Measurements from ENCODE around the gene COG5. TPM values are rescaled to one million over a fixed set of nuclear protein-coding genes. Genes with fewer than 3 reads are reported as not detected.
A peak's percentile ranks its signal among the peaks of the same experiment; 100 is the strongest.

The COG5 gene
- polyA plus RNA-seq, 3 donors, result 12.7 to 29.0 (median 28.1) TPM

DNA sequence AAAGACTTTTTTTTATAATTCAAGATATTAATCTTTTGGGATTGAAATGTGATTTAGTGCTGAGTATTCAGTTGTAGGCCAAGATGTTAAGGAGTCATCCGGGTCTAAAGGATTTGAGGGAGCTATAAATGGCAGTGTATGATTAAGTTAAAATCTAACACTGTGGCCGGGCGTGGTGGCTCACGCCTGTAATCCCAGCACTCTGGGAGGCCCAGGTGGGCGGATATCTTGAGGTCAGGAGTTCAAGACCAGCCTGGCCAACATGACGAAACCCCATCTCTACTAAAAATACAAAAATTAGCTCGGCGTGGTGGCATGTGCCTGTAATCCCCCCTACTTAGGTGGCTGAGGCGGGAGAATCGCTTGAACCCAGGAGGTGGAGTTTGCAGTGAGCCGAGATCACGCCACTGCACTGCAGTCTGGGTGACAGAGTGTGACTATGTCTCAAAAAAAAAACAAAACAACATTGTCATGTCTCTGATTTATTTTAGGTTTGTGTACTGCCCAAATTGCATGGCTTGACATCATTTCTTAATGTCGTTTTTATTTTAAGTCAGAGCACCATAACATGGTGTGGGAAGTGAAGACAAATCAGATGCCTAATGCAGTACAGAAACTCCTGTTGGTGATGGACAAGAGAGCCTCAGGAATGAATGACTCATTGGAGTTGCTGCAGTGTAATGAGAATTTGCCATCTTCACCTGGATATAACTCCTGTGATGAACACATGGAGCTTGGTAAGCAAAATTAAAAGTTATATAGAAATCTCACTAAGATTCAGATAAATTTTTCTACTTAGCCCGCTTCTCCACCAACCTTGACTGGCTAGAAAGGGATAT, 384.2 kb downstream of the COG5 start:
- H3K4me1 ChIP-seq (ENCODE audit: control insufficient read depth in 1 of 2, insufficient read depth in 2 of 2, low read length in 2 of 2), result peaks cover 0 to under 1% of the 10 kb centered on the region in 2 donors
- peaks cover 2% of the 10 kb centered on the region for H3K4me1 Mint-ChIP-seq
- H3K4me2 ChIP-seq (replicated peaks; ENCODE audit: extremely low read depth, low read length, poor library complexity, severe bottlenecking), result no peak overlapping the region
- no peaks in the 10 kb centered on the region for H3K27me3 Mint-ChIP-seq (ENCODE audit: low read depth in 3 of 3)
- peaks cover 0 to 3% (median 0%) of the 10 kb centered on the region in 7 donors for H3K9me3 Mint-ChIP-seq
- TF ChIP-seq, protein P1, sequence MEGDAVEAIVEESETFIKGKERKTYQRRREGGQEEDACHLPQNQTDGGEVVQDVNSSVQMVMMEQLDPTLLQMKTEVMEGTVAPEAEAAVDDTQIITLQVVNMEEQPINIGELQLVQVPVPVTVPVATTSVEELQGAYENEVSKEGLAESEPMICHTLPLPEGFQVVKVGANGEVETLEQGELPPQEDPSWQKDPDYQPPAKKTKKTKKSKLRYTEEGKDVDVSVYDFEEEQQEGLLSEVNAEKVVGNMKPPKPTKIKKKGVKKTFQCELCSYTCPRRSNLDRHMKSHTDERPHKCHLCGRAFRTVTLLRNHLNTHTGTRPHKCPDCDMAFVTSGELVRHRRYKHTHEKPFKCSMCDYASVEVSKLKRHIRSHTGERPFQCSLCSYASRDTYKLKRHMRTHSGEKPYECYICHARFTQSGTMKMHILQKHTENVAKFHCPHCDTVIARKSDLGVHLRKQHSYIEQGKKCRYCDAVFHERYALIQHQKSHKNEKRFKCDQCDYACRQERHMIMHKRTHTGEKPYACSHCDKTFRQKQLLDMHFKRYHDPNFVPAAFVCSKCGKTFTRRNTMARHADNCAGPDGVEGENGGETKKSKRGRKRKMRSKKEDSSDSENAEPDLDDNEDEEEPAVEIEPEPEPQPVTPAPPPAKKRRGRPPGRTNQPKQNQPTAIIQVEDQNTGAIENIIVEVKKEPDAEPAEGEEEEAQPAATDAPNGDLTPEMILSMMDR (IDR thresholded peaks at IDR 0.05), result no peak
- intact Hi-C loops (cut with micrococcal nuclease), result no loop called here
- no peak for DNase-seq
- H3K27ac Mint-ChIP-seq, result peak overlapping the region in 4 of 7 donors; percentile 10 to 61 (median 20)
- H3K27ac ChIP-seq (ENCODE audit: low read depth in 1 of 2, low read length in 2 of 2), result no peak overlapping the region
- no peak overlapping the region for H3K4me3 Mint-ChIP-seq
- H4K20me1 ChIP-seq (ENCODE audit: insufficient read depth, low read length), result peaks cover 93% of the 10 kb centered on the region
- peaks cover 42 to 53% of the 10 kb centered on the region in 2 donors for H3K36me3 ChIP-seq (replicated peaks in 1 of 2; ENCODE audit: control insufficient read depth in 1 of 2, insufficient read depth in 2 of 2, low read length in 2 of 2)
- no peaks in the 10 kb centered on the region for H3K27me3 ChIP-seq (ENCODE audit: control insufficient read depth in 2 of 2, insufficient read depth in 2 of 2, low read length in 2 of 2)
- 100% methylated on average over 2 of the region's 14 CpGs for WGBS (ENCODE audit: insufficient coverage)
- no peak overlapping the region for H2AFZ ChIP-seq (ENCODE audit: insufficient read depth, low read depth, low read length, poor library complexity, severe bottlenecking)
- no peak overlapping the region for H3K4me3 ChIP-seq (replicated peaks in 1 of 3; ENCODE audit: low read depth in 2 of 3, low read length in 3 of 3)
- peaks cover 59% of the 10 kb centered on the region for H3K79me2 ChIP-seq (ENCODE audit: insufficient read depth, low read length)
- H3K9ac ChIP-seq (ENCODE audit: insufficient read depth, low read length, poor library complexity, severe bottlenecking), result no peak overlapping the region
- H3K36me3 Mint-ChIP-seq, result peaks cover 35 to 53% of the 10 kb centered on the region in 2 donors
- H3K9me3 ChIP-seq (replicated peaks in 1 of 2; ENCODE audit: control insufficient read depth in 1 of 2, insufficient read depth in 1 of 2, low read length in 2 of 2), result no peaks in the 10 kb centered on the region

DNA sequence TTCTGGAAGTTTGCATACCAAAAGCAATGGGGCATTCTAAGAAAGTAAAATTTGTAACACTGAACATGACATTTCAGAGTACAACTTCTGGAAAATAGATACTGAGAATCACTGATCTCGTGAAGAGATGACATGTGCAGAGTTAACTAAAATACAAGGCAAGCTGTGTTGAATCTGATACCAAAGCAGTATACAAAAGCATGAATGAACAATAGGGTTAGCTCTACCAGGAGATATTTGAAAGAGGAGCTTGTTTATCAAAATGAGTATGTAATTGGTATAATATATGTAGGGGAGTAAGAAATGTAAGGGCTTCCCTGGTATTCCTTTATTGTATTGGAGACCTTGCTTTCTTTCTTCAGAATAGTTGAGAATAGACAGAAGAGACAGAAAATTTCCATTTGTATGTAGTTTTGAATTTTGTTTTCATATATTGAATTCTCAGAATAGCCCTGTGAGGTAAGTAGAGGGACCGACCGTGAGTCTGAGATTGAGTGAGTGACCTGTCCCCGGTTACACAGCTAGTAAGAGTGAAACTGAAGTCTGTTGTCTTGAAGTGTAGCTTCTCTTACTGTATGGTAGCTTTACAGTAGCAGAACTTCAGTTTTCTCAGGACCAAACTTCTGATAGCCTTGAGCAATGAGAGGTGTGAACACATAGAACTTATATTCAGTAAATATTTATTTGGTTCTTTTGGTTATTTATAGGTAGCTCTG, 389.9 kb downstream of the COG5 start:
- Histone ChIP-seq H3K9ac (ENCODE audit: insufficient read depth, low read length, poor library complexity, severe bottlenecking) (no peak overlapping the region), H4K20me1 (ENCODE audit: insufficient read depth, low read length) (peaks cover 89% of the 10 kb centered on the region), H3K79me2 (ENCODE audit: insufficient read depth, low read length) (peaks cover 92% of the 10 kb centered on the region), H3K4me2 (replicated peaks; ENCODE audit: extremely low read depth, low read length, poor library complexity, severe bottlenecking) (no peak overlapping the region), H3K36me3 (replicated peaks in 1 of 2; ENCODE audit: control insufficient read depth in 1 of 2, insufficient read depth in 2 of 2, low read length in 2 of 2) (peaks cover 5 to 10% of the 10 kb centered on the region in 2 donors), H3K4me1 (ENCODE audit: control insufficient read depth in 1 of 2, insufficient read depth in 2 of 2, low read length in 2 of 2) (peaks cover 14 to 21% of the 10 kb centered on the region in 2 donors), H2AFZ (ENCODE audit: insufficient read depth, low read depth, low read length, poor library complexity, severe bottlenecking) (no peak overlapping the region), H3K27ac (ENCODE audit: low read depth in 1 of 2, low read length in 2 of 2) (no peak overlapping the region), H3K27me3 (ENCODE audit: control insufficient read depth in 2 of 2, insufficient read depth in 2 of 2, low read length in 2 of 2) (no peaks in the 10 kb centered on the region), H3K9me3 (replicated peaks in 1 of 2; ENCODE audit: control insufficient read depth in 1 of 2, insufficient read depth in 1 of 2, low read length in 2 of 2) (no peaks in the 10 kb centered on the region), H3K4me3 (replicated peaks in 1 of 3; ENCODE audit: low read depth in 2 of 3, low read length in 3 of 3) (no peak overlapping the region)
- no peak for DNase-seq
- peaks cover 13 to 18% of the 10 kb centered on the region in 2 donors for H3K36me3 Mint-ChIP-seq
- intact Hi-C loops (cut with micrococcal nuclease), result no loop called here
- H3K27ac Mint-ChIP-seq, result peak overlapping the region in 3 of 7 donors; percentile 4 to 43 (median 11)
- TF ChIP-seq, protein P1 (IDR thresholded peaks at IDR 0.05), result no peak
- peaks cover 0 to 5% (median 0%) of the 10 kb centered on the region in 7 donors for H3K9me3 Mint-ChIP-seq
- WGBS (ENCODE audit: insufficient coverage), result 83% methylated on average over 3 of the region's 4 CpGs
- no peaks in the 10 kb centered on the region for H3K27me3 Mint-ChIP-seq (ENCODE audit: low read depth in 3 of 3)
- no peak overlapping the region for H3K4me3 Mint-ChIP-seq
- peaks cover 29% of the 10 kb centered on the region for H3K4me1 Mint-ChIP-seq
